ENCODE measurements around the gene HMGB4. TPM values are rescaled to one million over a fixed set of nuclear protein-coding genes. Genes with fewer than 3 reads are reported as not detected.

HMGB4 gene
- total RNA-seq, 2 donors from 2014 or later, result not detected

DNA sequence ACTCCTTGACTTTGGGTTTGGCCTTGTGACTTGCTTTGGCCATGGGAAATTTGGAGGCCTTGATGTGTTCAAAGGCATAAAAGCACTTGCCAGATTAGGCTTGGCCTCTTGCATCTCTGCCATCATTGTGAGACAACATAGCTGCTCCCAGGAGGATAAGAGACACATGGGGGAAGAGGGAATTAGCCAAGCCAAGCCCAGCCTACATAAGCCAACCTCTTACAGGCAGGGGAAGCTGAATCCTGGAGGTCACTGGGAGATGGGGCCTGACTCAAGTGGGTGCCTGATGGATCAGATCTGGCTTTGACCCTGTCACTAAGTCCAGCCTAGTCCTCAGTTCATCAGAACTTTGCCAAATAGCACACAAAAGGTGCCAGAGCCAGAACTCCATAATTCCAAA is 37.6 kb upstream of the HMGB4 start:
- Mint-ChIP-seq H3K4me1 (no peaks in the 10 kb centered on the region), H3K27me3 (peaks cover 17% of the 10 kb centered on the region), H3K36me3 (ENCODE audit: low read depth) (peaks cover 4% of the 10 kb centered on the region), H3K4me3 (no peak overlapping the region), H3K27ac (no peak overlapping the region)
- DNase-seq (no peak), ATAC-seq (no peak)
- H3K9me3 ChIP-seq (ENCODE audit: control insufficient read depth, low read length, poor library complexity, severe bottlenecking), result no peaks in the 10 kb centered on the region

DNA sequence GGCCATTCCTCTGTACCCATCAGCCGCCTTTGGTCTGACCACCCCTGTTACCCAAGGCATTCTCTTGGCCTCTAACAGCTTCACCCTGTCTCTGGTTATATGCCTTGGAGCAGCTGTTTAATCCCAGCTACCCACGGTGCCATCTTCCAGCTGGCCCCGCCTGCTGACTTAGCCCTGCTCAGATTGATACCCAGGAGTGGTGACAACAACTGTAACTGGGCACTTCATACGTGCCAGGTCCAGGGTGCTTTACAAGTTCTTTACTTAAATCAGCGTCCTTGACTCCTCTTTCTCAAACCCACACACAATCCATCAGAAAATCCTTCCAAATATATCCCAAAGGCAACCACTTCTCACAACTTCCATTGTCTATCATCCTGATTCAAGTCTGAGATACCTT is 37.2 kb upstream of the HMGB4 start:
- ATAC-seq, result no peak
- H3K9me3 ChIP-seq (ENCODE audit: control insufficient read depth, low read length, poor library complexity, severe bottlenecking), result no peaks in the 10 kb centered on the region
- H3K4me1 Mint-ChIP-seq, result no peaks in the 10 kb centered on the region
- H3K4me3 Mint-ChIP-seq, result no peak overlapping the region
- peaks cover 17% of the 10 kb centered on the region for H3K27me3 Mint-ChIP-seq
- H3K27ac Mint-ChIP-seq, result no peak overlapping the region
- no peak for DNase-seq
- H3K36me3 Mint-ChIP-seq (ENCODE audit: low read depth), result peaks cover 4% of the 10 kb centered on the region

DNA sequence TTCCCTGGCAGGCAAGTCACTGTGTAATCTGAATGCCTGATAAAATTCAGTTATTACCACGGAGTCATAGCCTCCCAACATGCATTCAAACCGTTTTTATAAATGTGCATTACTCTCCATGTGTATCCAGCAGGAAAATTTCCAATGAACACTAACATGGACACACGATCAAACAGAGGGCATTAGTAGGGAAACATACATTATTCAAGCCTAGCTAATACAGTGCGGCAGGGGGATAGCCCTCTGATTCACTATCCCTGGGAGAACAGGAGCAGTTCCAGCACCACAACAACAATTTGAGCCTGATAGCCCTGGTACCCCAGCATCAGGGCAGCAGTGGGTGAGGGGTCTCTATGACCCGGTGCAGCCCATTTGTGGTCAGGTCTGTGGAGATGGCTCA is 35.8 kb upstream of the HMGB4 start:
- no peak overlapping the region for H3K27ac Mint-ChIP-seq
- H3K4me3 Mint-ChIP-seq, result no peak overlapping the region
- no peak for ATAC-seq
- H3K36me3 Mint-ChIP-seq (ENCODE audit: low read depth), result peaks cover 2% of the 10 kb centered on the region
- no peaks in the 10 kb centered on the region for H3K9me3 ChIP-seq (ENCODE audit: control insufficient read depth, low read length, poor library complexity, severe bottlenecking)
- H3K27me3 Mint-ChIP-seq, result peaks cover 13% of the 10 kb centered on the region
- no peaks in the 10 kb centered on the region for H3K4me1 Mint-ChIP-seq
- no peak for DNase-seq

DNA sequence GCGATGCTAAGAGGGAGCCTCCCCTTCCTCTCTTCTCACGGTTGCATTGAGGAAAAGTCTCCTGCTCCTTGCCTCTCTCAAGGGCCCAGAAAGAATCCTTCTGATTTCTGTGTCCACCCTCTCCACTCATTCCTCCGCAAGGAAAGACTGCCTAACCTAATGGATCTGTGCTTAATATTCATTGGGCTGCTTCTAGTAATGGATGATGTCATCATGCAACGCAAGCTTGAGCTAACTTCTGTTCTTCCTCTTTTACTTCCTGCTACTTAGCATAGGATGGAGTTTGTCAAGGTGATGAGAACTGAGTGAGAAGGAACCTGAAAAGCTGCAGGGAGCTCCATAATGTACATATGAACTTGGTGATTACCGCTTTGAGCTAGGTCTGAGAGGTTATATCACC is 35.2 kb upstream of the HMGB4 start:
- DNase-seq (no peak), ATAC-seq (no peak)
- no peak overlapping the region for H3K27ac Mint-ChIP-seq
- no peaks in the 10 kb centered on the region for H3K4me1 Mint-ChIP-seq
- H3K9me3 ChIP-seq (ENCODE audit: control insufficient read depth, low read length, poor library complexity, severe bottlenecking), result no peaks in the 10 kb centered on the region
- H3K36me3 Mint-ChIP-seq (ENCODE audit: low read depth), result peaks cover 2% of the 10 kb centered on the region
- peaks cover 10% of the 10 kb centered on the region for H3K27me3 Mint-ChIP-seq
- H3K4me3 Mint-ChIP-seq, result no peak overlapping the region

DNA sequence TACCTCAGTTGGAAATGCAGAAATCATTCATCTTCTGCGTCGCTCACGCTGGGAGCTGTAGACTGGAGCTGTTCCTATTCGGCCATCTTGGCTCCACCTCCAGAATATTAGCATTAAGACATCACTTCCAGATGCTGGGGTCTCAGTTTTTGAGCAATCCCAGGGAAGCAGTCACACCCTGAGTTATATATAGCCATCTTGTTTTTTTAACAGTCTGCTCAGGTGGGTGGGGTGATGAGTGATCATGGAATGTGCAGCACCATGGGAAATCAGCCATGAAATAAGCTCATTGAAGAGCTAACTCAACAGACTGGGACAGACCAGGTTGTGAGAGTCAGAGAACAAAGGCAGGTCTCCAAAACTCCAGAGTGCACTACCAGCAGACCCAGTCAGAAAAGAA is 27.0 kb upstream of the HMGB4 start:
- Mint-ChIP-seq H3K27ac (no peak overlapping the region), H3K36me3 (ENCODE audit: low read depth) (no peaks in the 10 kb centered on the region), H3K4me3 (no peak overlapping the region), H3K4me1 (no peaks in the 10 kb centered on the region), H3K27me3 (peaks cover 4% of the 10 kb centered on the region)
- DNase-seq (no peak), ATAC-seq (no peak)
- no peaks in the 10 kb centered on the region for H3K9me3 ChIP-seq (ENCODE audit: control insufficient read depth, low read length, poor library complexity, severe bottlenecking)

DNA sequence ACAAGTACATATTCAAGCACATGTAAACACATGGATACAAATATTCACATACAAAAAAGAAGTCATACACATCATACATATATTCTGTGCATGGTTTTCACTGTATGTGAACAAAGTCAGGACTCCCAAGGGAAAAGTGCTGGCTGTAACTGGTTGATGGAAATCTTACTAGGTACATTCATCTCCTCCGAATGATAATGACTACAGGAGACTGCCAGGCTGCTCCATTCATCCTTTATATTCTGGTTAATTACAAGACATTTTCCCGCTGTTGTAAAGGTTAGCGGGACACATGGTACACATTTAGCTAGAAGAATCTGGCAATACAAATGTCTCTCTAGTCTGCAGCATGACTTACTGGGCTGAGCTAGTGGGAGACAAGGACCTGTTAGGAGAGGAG is 26.2 kb upstream of the HMGB4 start:
- Mint-ChIP-seq H3K36me3 (ENCODE audit: low read depth) (no peaks in the 10 kb centered on the region), H3K27ac (no peak overlapping the region), H3K27me3 (peaks cover 4% of the 10 kb centered on the region), H3K4me1 (no peaks in the 10 kb centered on the region), H3K4me3 (no peak overlapping the region)
- DNase-seq (no peak), ATAC-seq (no peak)
- no peaks in the 10 kb centered on the region for H3K9me3 ChIP-seq (ENCODE audit: control insufficient read depth, low read length, poor library complexity, severe bottlenecking)

DNA sequence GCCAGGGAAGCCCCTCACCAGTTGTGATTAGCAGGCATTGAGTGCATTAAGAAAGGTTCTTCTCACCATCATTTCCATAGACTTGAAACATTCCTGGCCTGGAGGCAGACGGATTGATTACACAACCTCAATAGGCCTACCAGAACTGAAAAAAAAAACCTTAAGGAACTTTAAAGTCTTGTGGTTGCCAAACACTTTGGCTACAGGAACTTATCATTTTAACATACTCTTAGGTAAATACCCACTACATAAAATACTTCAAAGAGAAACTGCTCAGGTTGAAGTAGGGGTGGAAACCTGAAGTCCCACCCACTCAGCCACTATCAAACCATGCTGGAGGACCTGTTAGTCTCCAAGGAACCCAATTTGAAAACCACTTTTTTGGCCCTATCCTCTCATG is 22.4 kb upstream of the HMGB4 start:
- DNase-seq, result no peak
- Mint-ChIP-seq H3K27me3 (peaks cover 20% of the 10 kb centered on the region), H3K27ac (no peak overlapping the region), H3K36me3 (ENCODE audit: low read depth) (no peaks in the 10 kb centered on the region), H3K4me1 (no peaks in the 10 kb centered on the region), H3K4me3 (no peak overlapping the region)
- no peaks in the 10 kb centered on the region for H3K9me3 ChIP-seq (ENCODE audit: control insufficient read depth, low read length, poor library complexity, severe bottlenecking)
- no peak for ATAC-seq

DNA sequence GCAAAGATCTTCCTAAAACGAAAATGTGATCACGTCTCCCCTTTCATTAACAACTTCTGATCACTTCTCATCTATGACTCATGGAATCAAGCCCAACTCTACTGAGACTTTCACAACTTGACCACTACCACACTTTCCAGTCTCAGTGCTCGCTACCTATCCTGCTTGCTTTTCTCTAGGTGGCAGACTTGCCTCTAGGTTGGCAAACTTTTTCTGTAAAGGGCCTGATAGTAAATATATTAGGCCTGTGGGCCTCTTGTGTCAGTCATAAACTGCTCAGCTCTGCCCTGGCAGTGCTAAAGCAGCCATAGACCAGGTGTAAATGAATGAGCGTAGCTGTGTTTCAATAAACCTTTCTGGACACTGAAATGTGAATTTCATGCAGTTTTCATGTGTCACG is 21.5 kb upstream of the HMGB4 start:
- H3K27ac Mint-ChIP-seq, result no peak overlapping the region
- peaks cover 25% of the 10 kb centered on the region for H3K27me3 Mint-ChIP-seq

DNA sequence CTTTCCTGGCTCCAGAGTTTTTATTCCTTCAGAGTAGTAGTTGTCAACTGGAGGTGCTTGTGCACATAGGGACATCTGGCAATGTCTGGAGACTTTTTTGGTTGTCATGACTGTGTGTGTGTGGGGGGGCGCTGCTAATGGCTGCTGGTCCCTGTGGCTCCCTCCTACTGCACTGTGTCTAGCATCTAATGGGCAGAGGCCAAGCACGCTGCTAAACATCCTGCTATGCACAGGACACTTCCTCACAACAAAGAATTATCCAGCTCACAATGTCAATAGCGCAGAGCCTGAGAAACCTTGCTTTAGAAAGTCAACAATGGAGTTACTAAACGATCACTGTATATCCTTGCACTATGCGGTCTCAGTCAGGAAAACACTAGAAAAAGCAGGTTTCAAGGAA is 19.7 kb upstream of the HMGB4 start:
- Mint-ChIP-seq H3K27me3 (peaks cover 40% of the 10 kb centered on the region), H3K4me3 (no peak overlapping the region), H3K4me1 (no peaks in the 10 kb centered on the region), H3K27ac (no peak overlapping the region), H3K36me3 (ENCODE audit: low read depth) (no peaks in the 10 kb centered on the region)
- no peaks in the 10 kb centered on the region for H3K9me3 ChIP-seq (ENCODE audit: control insufficient read depth, low read length, poor library complexity, severe bottlenecking)
- no peak for DNase-seq
- no peak for ATAC-seq

More for the DNA sequence above, 21.5 kb upstream of the HMGB4 start:
- Mint-ChIP-seq H3K4me3 (no peak overlapping the region), H3K4me1 (no peaks in the 10 kb centered on the region), H3K36me3 (ENCODE audit: low read depth) (no peaks in the 10 kb centered on the region)
- H3K9me3 ChIP-seq (ENCODE audit: control insufficient read depth, low read length, poor library complexity, severe bottlenecking), result no peaks in the 10 kb centered on the region
- DNase-seq (no peak), ATAC-seq (no peak)

DNA sequence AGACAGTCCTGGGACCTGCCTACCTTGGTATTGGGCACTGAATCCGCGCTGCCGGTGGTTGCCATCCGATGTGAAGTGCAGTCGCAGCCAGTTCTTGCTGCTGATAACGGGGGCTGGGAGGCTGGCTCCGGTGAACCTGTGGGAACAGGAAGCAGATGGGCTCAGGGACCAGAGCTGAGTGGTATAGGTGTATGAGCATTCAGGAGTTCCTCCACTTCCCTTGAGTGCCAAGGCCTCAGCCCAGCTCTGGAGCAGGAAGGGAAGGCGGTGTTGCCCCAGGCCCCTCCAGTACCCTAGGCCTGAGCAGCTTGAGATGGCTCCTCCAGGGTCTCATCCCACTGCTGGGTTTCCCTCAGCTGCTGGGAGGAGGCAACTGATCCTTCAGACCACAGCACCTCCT is 17.0 kb upstream of the HMGB4 start:
- no peak for ATAC-seq
- Mint-ChIP-seq H3K27me3 (peaks cover 48% of the 10 kb centered on the region), H3K36me3 (ENCODE audit: low read depth) (no peaks in the 10 kb centered on the region), H3K4me3 (no peak overlapping the region), H3K4me1 (no peaks in the 10 kb centered on the region), H3K27ac (no peak overlapping the region)
- no peaks in the 10 kb centered on the region for H3K9me3 ChIP-seq (ENCODE audit: control insufficient read depth, low read length, poor library complexity, severe bottlenecking)
- no peak for DNase-seq

DNA sequence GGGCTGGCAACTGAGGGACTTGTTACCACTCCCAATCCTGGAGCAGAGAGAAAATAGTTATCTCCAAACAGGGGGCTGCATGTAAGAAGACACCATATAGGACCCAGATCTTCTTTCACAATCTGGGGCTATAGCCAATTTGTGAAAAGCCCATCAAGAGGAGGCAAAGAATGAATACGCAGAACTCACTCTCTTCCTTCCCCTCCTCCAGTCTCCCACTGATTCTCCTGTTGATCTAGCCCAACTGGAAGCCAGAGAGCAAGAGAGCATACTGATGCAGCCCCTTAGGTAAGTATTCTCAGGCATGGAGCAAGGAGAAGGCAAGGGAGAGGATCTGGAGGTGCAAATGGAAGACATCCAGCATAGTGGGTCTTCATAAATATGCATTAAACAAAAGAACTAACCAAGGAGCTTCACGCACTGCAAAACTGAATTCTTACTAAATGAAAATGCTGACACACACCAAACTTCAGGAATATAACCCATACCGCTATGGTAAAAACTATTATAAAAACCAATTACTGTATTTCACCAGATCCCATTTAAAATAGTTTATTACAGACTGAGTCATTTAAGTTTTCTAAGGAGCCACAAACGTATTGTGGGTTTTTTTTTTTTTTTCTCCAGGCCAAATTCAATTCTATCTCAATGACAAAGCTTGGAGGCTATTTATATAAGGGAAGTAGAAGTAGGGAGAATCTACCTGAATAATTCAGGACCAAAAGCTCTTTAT is 15.5 kb upstream of the HMGB4 start:
- Mint-ChIP-seq H3K27me3 (peaks cover 52% of the 10 kb centered on the region), H3K4me3 (no peak overlapping the region), H3K27ac (no peak overlapping the region), H3K36me3 (ENCODE audit: low read depth) (no peaks in the 10 kb centered on the region), H3K4me1 (no peaks in the 10 kb centered on the region)
- DNase-seq (no peak), ATAC-seq (no peak)
- H3K9me3 ChIP-seq (ENCODE audit: control insufficient read depth, low read length, poor library complexity, severe bottlenecking), result no peaks in the 10 kb centered on the region

DNA sequence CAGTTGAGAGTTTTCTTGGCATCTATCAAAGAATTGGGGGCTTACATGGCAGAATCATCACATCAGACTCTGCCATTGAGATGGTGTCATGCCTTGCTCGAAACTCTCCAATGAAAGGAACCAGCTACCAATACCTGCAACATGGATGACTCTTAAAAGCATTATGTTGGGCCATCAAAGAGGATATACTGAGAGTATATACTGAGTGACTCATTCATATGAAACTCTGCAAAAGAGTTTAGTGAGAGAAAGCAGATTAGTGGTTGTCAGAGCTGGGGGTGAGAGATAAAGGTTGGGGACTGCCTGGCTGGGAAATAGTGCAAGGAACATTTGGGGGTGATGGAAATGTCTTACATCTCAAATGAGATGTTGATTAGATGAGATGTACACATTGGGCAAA is 14.7 kb upstream of the HMGB4 start:
- no peak for DNase-seq
- H3K4me1 Mint-ChIP-seq, result no peaks in the 10 kb centered on the region
- ATAC-seq, result no peak
- peaks cover 45% of the 10 kb centered on the region for H3K27me3 Mint-ChIP-seq
- H3K4me3 Mint-ChIP-seq, result no peak overlapping the region
- no peaks in the 10 kb centered on the region for H3K9me3 ChIP-seq (ENCODE audit: control insufficient read depth, low read length, poor library complexity, severe bottlenecking)
- no peak overlapping the region for H3K27ac Mint-ChIP-seq
- no peaks in the 10 kb centered on the region for H3K36me3 Mint-ChIP-seq (ENCODE audit: low read depth)

DNA sequence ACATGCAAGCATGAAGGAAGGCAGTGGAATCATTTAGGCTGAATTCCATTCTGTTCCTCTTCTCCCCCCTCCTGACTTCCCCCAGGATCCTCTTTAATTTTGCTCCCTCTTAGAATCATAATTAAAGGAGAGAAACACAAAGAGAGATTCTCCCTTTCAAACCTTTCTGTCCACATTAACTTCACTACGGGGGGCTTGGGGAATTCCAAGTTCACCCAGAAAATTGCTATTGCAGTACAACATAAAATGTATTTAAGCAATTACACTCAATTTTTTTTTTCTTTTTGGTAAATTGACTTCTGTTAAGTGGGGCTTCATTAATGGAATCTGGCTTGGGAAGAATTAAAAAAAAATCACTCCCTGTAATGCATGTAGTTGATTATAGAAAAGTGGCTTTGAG is 13.4 kb upstream of the HMGB4 start:
- no peak for ATAC-seq
- no peak for DNase-seq
- peaks cover 45% of the 10 kb centered on the region for H3K27me3 Mint-ChIP-seq
- H3K27ac Mint-ChIP-seq, result no peak overlapping the region
- H3K9me3 ChIP-seq (ENCODE audit: control insufficient read depth, low read length, poor library complexity, severe bottlenecking), result no peaks in the 10 kb centered on the region
- H3K4me1 Mint-ChIP-seq, result no peaks in the 10 kb centered on the region
- no peaks in the 10 kb centered on the region for H3K36me3 Mint-ChIP-seq (ENCODE audit: low read depth)
- H3K4me3 Mint-ChIP-seq, result no peak overlapping the region

DNA sequence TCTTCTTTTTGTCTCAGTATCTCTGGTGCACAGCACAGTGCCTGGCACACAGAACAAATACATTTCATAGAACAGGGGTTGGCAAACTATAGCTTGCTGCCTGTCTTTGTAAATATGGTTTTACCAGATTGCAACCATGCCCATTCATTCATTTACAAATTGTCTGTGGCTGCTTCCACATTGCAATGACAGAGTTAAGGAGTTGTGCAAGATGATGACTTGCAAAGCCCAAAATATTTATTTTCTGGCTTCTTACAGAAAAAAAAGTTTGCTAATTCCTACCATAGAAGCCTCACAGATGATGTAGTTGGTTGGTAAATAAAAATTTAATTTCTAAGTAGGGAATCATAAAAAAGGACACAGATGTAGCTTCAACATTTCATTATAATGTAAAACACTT is 11.2 kb upstream of the HMGB4 start:
- H3K4me3 Mint-ChIP-seq, result no peak overlapping the region
- no peaks in the 10 kb centered on the region for H3K4me1 Mint-ChIP-seq
- peaks cover 34% of the 10 kb centered on the region for H3K27me3 Mint-ChIP-seq
- DNase-seq, result no peak
- ATAC-seq, result no peak
- no peaks in the 10 kb centered on the region for H3K36me3 Mint-ChIP-seq (ENCODE audit: low read depth)
- no peaks in the 10 kb centered on the region for H3K9me3 ChIP-seq (ENCODE audit: control insufficient read depth, low read length, poor library complexity, severe bottlenecking)
- no peak overlapping the region for H3K27ac Mint-ChIP-seq

Data from T-helper 17 cell (primary cell).